GM11168 (cell line): Measurements from ENCODE around the gene PLEKHH3.

Experiments used
- in situ Hi-C: fragments of 300-500 bp; cut with MboI; formaldehyde crosslinking; loops from one replicate; pipeline ENCODE4 v1.12.0; 2022; ENCODE audit warnings: low sequenced_read_pairs; ENCODE audit not compliant: unreplicated experiment

Gene PLEKHH3

GRCh38 chr17:42686520-42687128 is 9.8 kb upstream of the PLEKHH3 start:
- in situ Hi-C loops = no loop called here

- in situ Hi-C loops = no loop called here
Observed at GRCh38 chr17:42685831-42686230, 9.0 kb upstream of the PLEKHH3 start.

GRCh38 chr17:42684929-42685556 is 8.2 kb upstream of the PLEKHH3 start:
- in situ Hi-C loops = no loop called here

GRCh38 chr17:42683407-42684034 is 6.7 kb upstream of the PLEKHH3 start:
- in situ Hi-C loops = no loop called here

- in situ Hi-C loops = no loop called here
Observed at GRCh38 chr17:42682722-42683403, 6.1 kb upstream of the PLEKHH3 start.

- in situ Hi-C loops = no loop called here
Observed at GRCh38 chr17:42681976-42682721, 5.4 kb upstream of the PLEKHH3 start, which contains the start of gene CNTNAP1. CNTNAP1 (plus strand) TSS chr17:42682531; CDS start chr17:42682830, 299 bp downstream.

GRCh38 chr17:42680331-42680808 is 3.6 kb upstream of the PLEKHH3 start:
- in situ Hi-C loops = no loop called here

GRCh38 chr17:42679492-42680330 is 2.9 kb upstream of the PLEKHH3 start:
- in situ Hi-C loops = no loop called here

- in situ Hi-C loops = no loop called here
Observed at GRCh38 chr17:42678951-42679491, 2.2 kb upstream of the PLEKHH3 start.

GRCh38 chr17:42677921-42678781 is 1.4 kb upstream of the PLEKHH3 start:
- in situ Hi-C loops = no loop called here

GRCh38 chr17:42677012-42677857 is 441 bp upstream of the PLEKHH3 start:
- in situ Hi-C loops = no loop called here

- in situ Hi-C loops = no loop called here
Observed at GRCh38 chr17:42675965-42676423, 800 bp downstream of the PLEKHH3 start.

- in situ Hi-C loops = no loop called here
Observed at GRCh38 chr17:42675348-42675964, 1.3 kb downstream of the PLEKHH3 start.

- in situ Hi-C loops = no loop called here
Observed at GRCh38 chr17:42674755-42675347, 1.9 kb downstream of the PLEKHH3 start.

GRCh38 chr17:42673885-42674754 is 2.7 kb downstream of the PLEKHH3 start:
- in situ Hi-C loops = no loop called here
